Retinal pigment epithelial cell (primary cell): Measurements from ENCODE around the gene CDC16.

ENCODE experiments used
- DNase-seq: peaks from one replicate; pipeline ENCODE4 v3.0.0-alpha.2; 2010; ENCODE audit warnings: low read depth
- H3K4me3 ChIP-seq: 2 replicates; pipeline ENCODE4 v1.5.1; 2011; ENCODE audit warnings: mild to moderate bottlenecking, low read length, control low read depth, moderate library complexity
- CTCF ChIP-seq: conservative IDR thresholded peaks from 2 replicates; pipeline ENCODE4 v1.5.1; 2011; ENCODE audit warnings: low read depth, low read length, control low read depth, inconsistent platforms

CDC16 gene

GRCh38 chr13:114235697-114236096, 1.0 kb downstream of the CDC16 start:
- no peak for TF ChIP-seq CTCF
- H3K4me3 ChIP-seq = peak overlapping the region; percentile 52

DNA sequence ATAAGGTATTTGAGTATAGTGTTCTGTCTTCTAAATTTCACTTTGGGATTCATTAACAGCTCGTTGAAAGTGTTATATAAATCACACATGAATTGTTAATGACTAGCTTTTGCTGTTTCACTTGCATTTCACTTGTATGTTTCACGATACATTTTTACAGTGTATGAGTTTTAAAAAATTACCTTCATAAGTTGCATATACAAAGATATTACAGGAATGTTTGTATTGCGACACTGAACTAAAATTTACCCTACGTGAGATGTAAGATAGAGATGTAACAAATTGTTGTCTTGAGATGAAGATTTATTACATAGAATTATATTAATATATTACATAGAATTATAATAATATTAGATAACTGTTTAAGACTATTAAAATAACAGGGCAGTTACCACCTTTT, 1.5 kb downstream of the CDC16 start:
- no peak for TF ChIP-seq CTCF
- no peak for DNase-seq
- H3K4me3 ChIP-seq = peak overlapping the region; percentile 52

More at GRCh38 chr13:114235697-114236096, 1.0 kb downstream of the CDC16 start:
- no peak for DNase-seq

- TF ChIP-seq CTCF = no peak
- no peak for DNase-seq
- H3K4me3 ChIP-seq = no peak overlapping the region
Measured at GRCh38 chr13:114237415-114238112, 2.9 kb downstream of the CDC16 start.

DNA sequence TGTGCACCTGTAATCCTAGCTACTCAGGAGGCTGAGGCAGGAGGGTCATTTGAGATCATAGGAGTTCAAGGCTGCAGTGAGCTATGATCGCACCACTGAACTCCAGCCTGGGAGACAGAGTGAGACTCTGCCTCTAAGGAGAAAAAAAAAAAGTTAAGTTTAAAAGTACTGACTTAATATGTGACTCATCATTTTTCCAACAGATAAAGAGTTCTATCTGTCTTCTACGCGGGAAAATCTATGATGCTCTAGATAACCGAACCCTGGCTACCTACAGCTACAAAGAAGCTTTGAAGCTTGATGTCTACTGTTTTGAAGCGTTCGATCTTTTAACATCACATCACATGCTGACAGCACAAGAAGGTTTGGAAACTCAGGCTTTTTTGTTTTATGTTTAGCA, 7.2 kb downstream of the CDC16 start:
- DNase-seq = no peak
- no peak overlapping the region for H3K4me3 ChIP-seq
- no peak for TF ChIP-seq CTCF

GRCh38 chr13:114243971-114244370, 9.3 kb downstream of the CDC16 start:
- TF ChIP-seq CTCF = no peak
- no peak for DNase-seq
- no peak overlapping the region for H3K4me3 ChIP-seq

- no peak for DNase-seq
- no peak for TF ChIP-seq CTCF
- no peak overlapping the region for H3K4me3 ChIP-seq
Measured at GRCh38 chr13:114244637-114245036, 9.9 kb downstream of the CDC16 start.

- no peak for DNase-seq
- H3K4me3 ChIP-seq = no peak overlapping the region
- no peak for TF ChIP-seq CTCF
Measured at GRCh38 chr13:114248011-114248410, 13.3 kb downstream of the CDC16 start.
